ENCODE results near the gene MYO1G.

DNA sequence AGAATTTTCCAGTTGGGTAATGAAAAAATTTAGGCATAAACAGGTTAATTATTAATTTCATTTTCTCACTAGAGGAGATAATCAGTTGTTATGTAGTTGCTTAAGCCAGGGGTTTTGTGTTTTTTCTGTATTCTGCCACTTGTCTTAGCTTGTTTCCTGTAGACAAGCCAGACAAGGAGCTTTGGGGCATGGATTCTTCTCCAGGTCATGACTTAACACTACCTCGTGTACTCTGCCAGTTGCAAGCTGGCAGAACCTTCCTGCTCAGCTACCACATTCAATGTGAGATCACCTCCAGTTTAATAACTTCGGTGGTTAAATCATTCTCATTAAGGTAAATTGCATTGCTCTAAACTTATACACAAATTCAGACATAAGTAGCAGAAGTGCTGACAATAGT, 23.0 kb upstream of the MYO1G start:
- TF ChIP-seq ZFP36 (IDR thresholded peaks at IDR 0.05; ENCODE audit: low read depth, low read length, partially characterized antibody) (no peak), BHLHE40 (IDR thresholded peaks at IDR 0.05; ENCODE audit: low read length) (no peak), ZNF780A (CRISPR knock-in tag; IDR thresholded peaks at IDR 0.05) (no peak), TBP (optimal IDR thresholded peaks at IDR 0.05; ENCODE audit: low read depth, low read length) (no peak), RCOR1 (IDR thresholded peaks at IDR 0.05; ENCODE audit: borderline replicate concordance in 1 of 2, low read depth in 2 of 2, low read length in 2 of 2) (no peak), SIRT6 (IDR thresholded peaks at IDR 0.05; ENCODE audit: low read depth, low read length) (no peak), MAFK (IDR thresholded peaks at IDR 0.05; ENCODE audit: low read length) (no peak), CC2D1A (IDR thresholded peaks at IDR 0.05) (no peak), ELF1 (tag; IDR thresholded peaks at IDR 0.05) (no peak), MYC (IDR thresholded peaks at IDR 0.05; ENCODE audit: low read depth, low read length) (no peak), MYC (CRISPR knock-in tag; IDR thresholded peaks at IDR 0.05; ENCODE audit: borderline replicate concordance, low read depth) (no peak)
- TF ChIP-seq, protein P1, sequence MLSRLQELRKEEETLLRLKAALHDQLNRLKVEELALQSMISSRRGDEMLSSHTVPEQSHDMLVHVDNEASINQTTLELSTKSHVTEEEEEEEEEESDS (CRISPR knock-in tag; IDR thresholded peaks at IDR 0.05) = no peak
